Lower leg skin (tissue), 4 donors: Measurements from ENCODE around the gene KCNMB2. TPM values are rescaled to one million over a fixed set of nuclear protein-coding genes. Genes with fewer than 3 reads are reported as not detected.

Experiments used
- DNase-seq, 2 donors: peaks; one replicate each; pipeline ENCODE4 v3.0.0-alpha.2; 2019; ENCODE audit warnings: low spot score in 2 of 2
- H3K4me3 ChIP-seq: fragments of 200-600 bp; sonication (generic); 2 replicates; pipeline ENCODE4 v1.5.1; 2017; ENCODE audit warnings: mild to moderate bottlenecking, low read depth; ENCODE audit not compliant: poor library complexity, severe bottlenecking
- POLR2A ChIP-seq, 2 donors: fragments of 450-650 bp; IDR thresholded peaks; one replicate each; pipeline ENCODE4 v1.6.1; 2016 to 2017; ENCODE audit warnings: antibody characterized with exemption in 2 of 2, mild to moderate bottlenecking in 1 of 2, moderate library complexity in 1 of 2
- WGBS, 2 donors: methylation state at CpG; one replicate each; pipeline ENCODE4 v1.1.5; 2018; 5-methylcytosine and 5-hydroxymethylcytosine counted together
- intact Hi-C: fragments of 100-400 bp; cut with DNase I; formaldehyde crosslinking; loops from one replicate; pipeline ENCODE4 v1.15.0; 2023; ENCODE audit warnings: low total_unique reads
- total RNA-seq, 4 donors: library from RNA; depleted of rRNA; stranded (reverse); fragments of >200 nt; gene quantifications; one replicate each; pipeline ENCODE4 v1.1.0, GENCODE V29; 2016
- TF ChIP-seq, protein P1 (sequence below), 3 donors: fragments of 450-650 bp; IDR thresholded peaks; one replicate each; pipeline ENCODE4 v1.5.1; 2016; ENCODE audit warnings: antibody characterized with exemption in 3 of 3, mild to moderate bottlenecking in 3 of 3, moderate library complexity in 2 of 3

KCNMB2 gene
- total RNA-seq, 4 donors from 2014 or later, result not detected

DNA sequence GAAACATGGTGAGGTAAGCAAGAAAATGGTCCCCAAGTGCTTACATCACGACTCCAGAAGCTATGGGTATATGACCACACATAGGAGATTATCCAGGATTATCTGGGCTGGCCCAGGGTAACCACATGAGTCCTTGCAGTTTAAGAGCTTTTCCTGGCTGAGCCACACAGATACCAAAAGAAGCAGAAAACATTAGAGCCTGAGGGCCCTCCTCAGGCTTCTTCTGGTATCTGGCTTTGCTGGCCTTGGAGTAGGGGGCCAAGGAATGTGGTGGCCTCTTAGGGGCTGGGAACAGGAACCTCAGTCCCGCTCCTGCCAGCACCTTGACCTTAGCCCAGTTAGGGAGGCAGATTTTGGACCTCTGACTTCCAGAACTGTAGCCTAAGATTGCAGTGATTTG, 259.1 kb downstream of the KCNMB2 start:
- TF ChIP-seq POLR2A (IDR thresholded peaks at IDR 0.05), result no peak
- TF ChIP-seq, protein P1, sequence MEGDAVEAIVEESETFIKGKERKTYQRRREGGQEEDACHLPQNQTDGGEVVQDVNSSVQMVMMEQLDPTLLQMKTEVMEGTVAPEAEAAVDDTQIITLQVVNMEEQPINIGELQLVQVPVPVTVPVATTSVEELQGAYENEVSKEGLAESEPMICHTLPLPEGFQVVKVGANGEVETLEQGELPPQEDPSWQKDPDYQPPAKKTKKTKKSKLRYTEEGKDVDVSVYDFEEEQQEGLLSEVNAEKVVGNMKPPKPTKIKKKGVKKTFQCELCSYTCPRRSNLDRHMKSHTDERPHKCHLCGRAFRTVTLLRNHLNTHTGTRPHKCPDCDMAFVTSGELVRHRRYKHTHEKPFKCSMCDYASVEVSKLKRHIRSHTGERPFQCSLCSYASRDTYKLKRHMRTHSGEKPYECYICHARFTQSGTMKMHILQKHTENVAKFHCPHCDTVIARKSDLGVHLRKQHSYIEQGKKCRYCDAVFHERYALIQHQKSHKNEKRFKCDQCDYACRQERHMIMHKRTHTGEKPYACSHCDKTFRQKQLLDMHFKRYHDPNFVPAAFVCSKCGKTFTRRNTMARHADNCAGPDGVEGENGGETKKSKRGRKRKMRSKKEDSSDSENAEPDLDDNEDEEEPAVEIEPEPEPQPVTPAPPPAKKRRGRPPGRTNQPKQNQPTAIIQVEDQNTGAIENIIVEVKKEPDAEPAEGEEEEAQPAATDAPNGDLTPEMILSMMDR (IDR thresholded peaks at IDR 0.05), result no peak
- 70 to 75% methylated on average over 2 of the region's 2 CpGs for WGBS, 2 donors
- intact Hi-C loops, result no loop called here
- H3K4me3 ChIP-seq, result no peak overlapping the region
- DNase-seq, result no peak

DNA sequence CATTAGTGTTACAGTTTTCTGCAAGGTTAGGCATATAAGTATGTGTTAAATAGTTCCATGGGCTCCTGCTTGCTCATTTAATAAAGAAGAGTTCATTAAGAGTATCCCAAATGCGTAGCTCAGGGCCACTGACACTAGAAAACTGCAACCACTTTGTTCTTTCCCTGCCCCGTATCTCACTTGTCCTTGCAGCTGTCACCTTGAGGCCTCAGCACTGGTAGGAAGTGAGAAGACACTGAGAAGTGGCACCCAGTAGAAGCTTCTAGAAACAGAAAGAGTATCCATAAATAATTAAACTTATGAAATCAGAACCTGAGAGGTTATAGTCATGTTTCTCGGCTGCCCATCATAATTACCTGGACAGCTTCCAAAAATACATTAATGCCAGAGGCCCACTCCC, 266.0 kb downstream of the KCNMB2 start:
- DNase-seq, result no peak
- H3K4me3 ChIP-seq, result no peak overlapping the region
- intact Hi-C loops, result no loop called here
- WGBS, 2 donors, result 79 to 82% methylated on average over 3 of the region's 3 CpGs
- TF ChIP-seq, protein P1 (IDR thresholded peaks at IDR 0.05), result no peak

DNA sequence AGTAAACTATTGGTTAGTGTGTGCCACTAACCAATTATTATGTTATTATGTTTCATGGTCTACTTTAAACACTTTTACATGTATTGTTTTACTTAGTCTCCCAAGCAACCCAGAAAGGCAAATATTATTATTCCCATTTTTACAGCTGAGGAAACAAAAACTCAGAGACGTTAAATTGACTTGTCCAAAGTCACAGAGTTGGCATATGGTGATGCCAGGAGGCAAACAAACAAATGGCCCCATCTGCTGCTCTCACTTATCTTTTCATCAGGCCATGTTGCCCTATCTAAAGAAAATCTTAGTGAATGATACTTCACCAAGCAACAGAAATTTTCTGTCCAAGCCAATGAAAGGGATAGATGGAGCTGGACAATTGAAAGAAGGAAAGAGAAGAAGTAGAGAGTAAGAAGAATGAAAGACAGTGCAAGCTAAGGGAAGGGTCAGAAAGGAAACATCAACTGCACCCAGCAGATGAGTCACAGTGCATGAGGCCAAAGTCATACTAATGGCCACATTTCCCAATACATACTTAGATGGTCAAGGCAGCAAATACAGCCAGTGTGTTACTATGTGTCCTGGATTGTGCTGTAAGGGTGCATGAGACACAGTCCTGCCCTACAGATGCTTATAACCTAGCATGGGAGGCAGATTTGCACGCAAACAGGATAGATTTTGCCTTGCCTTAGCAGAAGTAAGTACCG, 266.9 kb downstream of the KCNMB2 start:
- 83 to 90% methylated on average over 3 of the region's 3 CpGs for WGBS, 2 donors

DNA sequence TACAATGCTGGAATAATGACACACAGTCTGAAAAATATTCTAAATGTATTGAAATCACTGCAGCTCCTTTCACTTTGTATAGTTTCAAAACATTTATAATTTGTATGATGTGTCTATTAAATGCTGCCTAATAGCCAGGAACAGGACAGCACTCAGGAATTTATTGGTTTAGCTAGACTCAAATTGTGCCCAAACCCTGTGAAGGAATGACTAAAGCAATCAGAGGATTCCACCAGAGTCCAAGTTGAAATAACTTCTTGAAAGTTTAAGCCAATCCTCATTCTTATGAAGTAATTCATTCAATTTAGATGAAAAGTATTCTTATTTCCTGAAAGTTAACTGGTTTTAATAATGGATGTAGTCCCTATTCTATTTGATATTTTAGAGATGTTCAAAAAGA, 268.4 kb downstream of the KCNMB2 start:
- TF ChIP-seq POLR2A (IDR thresholded peaks at IDR 0.05), result no peak
- TF ChIP-seq, protein P1 (IDR thresholded peaks at IDR 0.05), result no peak
- DNase-seq, result no peak
- intact Hi-C loops, result no loop called here
- H3K4me3 ChIP-seq, result no peak overlapping the region

More for the DNA sequence above, 266.9 kb downstream of the KCNMB2 start:
- TF ChIP-seq, protein P1 (IDR thresholded peaks at IDR 0.05), result no peak
- no peak for TF ChIP-seq POLR2A (IDR thresholded peaks at IDR 0.05)
- DNase-seq, result no peak
- no peak overlapping the region for H3K4me3 ChIP-seq
- intact Hi-C loops, result no loop called here

DNA sequence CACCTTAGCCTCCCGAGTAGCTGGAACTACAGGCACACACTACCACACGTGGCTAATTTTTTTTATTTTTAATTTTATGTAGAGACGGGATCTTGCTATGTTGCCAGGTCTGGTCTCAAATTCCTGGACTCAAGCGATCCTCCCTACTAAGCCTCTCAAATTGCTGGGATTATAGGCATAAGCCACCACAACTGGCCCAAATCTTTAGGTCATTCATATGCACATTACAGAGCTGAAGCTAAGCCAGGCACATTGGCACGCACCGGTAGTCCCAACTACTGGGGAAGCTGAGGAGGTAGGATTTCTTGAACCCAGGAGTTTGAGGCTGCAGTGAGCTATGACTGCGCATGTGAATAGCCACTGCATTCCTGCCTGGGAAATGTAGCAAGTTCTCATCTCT, 269.5 kb downstream of the KCNMB2 start:
- intact Hi-C loops, result no loop called here
- WGBS, 2 donors, result 90 to 92% methylated on average over 7 of the region's 7 CpGs

More for the DNA sequence above, 269.5 kb downstream of the KCNMB2 start:
- no peak for DNase-seq
- H3K4me3 ChIP-seq, result no peak overlapping the region
- TF ChIP-seq POLR2A (IDR thresholded peaks at IDR 0.05), result no peak
- TF ChIP-seq, protein P1 (IDR thresholded peaks at IDR 0.05), result no peak
